Astrocyte (in vitro differentiated cells and primary cell): Measurements from ENCODE around the gene ZNF3.

Experiments used
- EZH2 ChIP-seq: IDR thresholded peaks from 2 replicates; pipeline ENCODE4 v1.6.1; 2012; ENCODE audit warnings: mild to moderate bottlenecking, low read length, inconsistent platforms; ENCODE audit not compliant: insufficient read depth
- TF ChIP-seq, protein P1 (sequence below): IDR thresholded peaks from 2 replicates; pipeline ENCODE4 v1.5.1; 2011; ENCODE audit warnings: low read depth, mild to moderate bottlenecking, inconsistent platforms, low read length, moderate library complexity; ENCODE audit not compliant: insufficient read depth

DNA sequence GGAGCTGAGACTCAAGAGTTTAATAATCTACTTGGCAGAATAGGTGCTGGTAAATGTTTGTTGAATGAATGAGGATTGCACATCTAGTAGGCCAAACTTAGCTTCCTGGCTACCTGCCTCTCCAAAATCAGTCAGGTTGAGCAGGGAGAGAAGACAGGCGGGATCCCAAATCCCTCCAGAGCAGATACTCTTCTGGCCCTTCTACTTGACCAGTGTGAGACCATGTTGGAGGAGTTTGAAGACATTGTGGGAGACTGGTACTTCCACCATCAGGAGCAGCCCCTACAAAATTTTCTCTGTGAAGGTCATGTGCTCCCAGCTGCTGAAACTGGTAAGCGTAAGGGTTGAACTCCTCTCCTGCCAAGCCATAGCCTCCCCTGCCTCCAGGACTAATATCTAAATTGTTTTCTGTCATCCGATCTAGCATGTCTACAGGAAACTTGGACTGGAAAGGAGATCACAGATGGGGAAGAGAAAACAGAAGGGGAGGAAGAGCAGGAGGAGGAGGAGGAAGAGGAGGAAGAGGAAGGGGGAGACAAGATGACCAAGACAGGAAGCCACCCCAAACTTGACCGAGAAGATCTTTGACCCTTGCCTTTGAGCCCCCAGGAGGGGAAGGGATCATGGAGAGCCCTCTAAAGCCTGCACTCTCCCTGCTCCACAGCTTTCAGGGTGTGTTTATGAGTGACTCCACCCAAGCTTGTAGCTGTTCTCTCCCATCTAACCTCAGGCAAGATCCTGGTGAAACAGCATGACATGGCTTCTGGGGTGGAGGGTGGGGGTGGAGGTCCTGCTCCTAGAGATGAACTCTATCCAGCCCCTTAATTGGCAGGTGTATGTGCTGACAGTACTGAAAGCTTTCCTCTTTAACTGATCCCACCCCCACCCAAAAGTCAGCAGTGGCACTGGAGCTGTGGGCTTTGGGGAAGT is 43.0 kb upstream of the ZNF3 start:
- TF ChIP-seq, protein P1, sequence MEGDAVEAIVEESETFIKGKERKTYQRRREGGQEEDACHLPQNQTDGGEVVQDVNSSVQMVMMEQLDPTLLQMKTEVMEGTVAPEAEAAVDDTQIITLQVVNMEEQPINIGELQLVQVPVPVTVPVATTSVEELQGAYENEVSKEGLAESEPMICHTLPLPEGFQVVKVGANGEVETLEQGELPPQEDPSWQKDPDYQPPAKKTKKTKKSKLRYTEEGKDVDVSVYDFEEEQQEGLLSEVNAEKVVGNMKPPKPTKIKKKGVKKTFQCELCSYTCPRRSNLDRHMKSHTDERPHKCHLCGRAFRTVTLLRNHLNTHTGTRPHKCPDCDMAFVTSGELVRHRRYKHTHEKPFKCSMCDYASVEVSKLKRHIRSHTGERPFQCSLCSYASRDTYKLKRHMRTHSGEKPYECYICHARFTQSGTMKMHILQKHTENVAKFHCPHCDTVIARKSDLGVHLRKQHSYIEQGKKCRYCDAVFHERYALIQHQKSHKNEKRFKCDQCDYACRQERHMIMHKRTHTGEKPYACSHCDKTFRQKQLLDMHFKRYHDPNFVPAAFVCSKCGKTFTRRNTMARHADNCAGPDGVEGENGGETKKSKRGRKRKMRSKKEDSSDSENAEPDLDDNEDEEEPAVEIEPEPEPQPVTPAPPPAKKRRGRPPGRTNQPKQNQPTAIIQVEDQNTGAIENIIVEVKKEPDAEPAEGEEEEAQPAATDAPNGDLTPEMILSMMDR, result no peak
- no peak for TF ChIP-seq EZH2
